Endothelial cell (in vitro differentiated cells): ENCODE measurements around the gene PHACTR1. TPM values are rescaled to one million over a fixed set of nuclear protein-coding genes. Genes with fewer than 3 reads are reported as not detected.

Experiments used
- DNase-seq: peaks from one replicate; pipeline ENCODE4 v3.0.0; 2021; ENCODE audit warnings: low spot score
- H3K27ac Mint-ChIP-seq: one replicate; pipeline ENCODE4 v1.8.0; 2021; ENCODE audit warnings: mixed read lengths, inconsistent platforms; ENCODE audit not compliant: unreplicated experiment
- H3K27me3 Mint-ChIP-seq: one replicate; pipeline ENCODE4 v1.8.0; 2021; ENCODE audit warnings: mild to moderate bottlenecking, moderate library complexity, mixed read lengths, inconsistent platforms; ENCODE audit not compliant: unreplicated experiment
- H3K36me3 Mint-ChIP-seq: one replicate; pipeline ENCODE4 v1.8.0; 2021; ENCODE audit warnings: mild to moderate bottlenecking, low read depth, mixed read lengths, inconsistent platforms; ENCODE audit not compliant: unreplicated experiment
- H3K4me1 Mint-ChIP-seq: one replicate; pipeline ENCODE4 v1.8.0; 2021; ENCODE audit warnings: mild to moderate bottlenecking, mixed read lengths, inconsistent platforms; ENCODE audit not compliant: unreplicated experiment
- H3K4me3 Mint-ChIP-seq: one replicate; pipeline ENCODE4 v1.8.0; 2021; ENCODE audit warnings: mild to moderate bottlenecking, mixed read lengths, inconsistent platforms; ENCODE audit not compliant: unreplicated experiment
- H3K9me3 Mint-ChIP-seq: one replicate; pipeline ENCODE4 v1.8.0; 2021; ENCODE audit warnings: mixed read lengths, inconsistent platforms; ENCODE audit not compliant: unreplicated experiment
- total RNA-seq: library from RNA; stranded (reverse); fragmentation: NEBNext Ultra II Directional; extraction: Animal tissue kit (Norgen Biotek cat#: 25700); gene quantifications from one replicate; pipeline ENCODE4 v1.2.1, GENCODE V29; 2021; ENCODE audit not compliant: unreplicated experiment
- TF ChIP-seq, protein P1 (sequence below): fragments of 200-600 bp; sonication (generic); IDR thresholded peaks from one replicate; pipeline ENCODE4 v1.5.0; 2021; ENCODE audit warnings: antibody characterized with exemption; ENCODE audit not compliant: unreplicated experiment

PHACTR1 gene
- total RNA-seq, 1 donor from 2014 or later = 39.9 TPM

DNA sequence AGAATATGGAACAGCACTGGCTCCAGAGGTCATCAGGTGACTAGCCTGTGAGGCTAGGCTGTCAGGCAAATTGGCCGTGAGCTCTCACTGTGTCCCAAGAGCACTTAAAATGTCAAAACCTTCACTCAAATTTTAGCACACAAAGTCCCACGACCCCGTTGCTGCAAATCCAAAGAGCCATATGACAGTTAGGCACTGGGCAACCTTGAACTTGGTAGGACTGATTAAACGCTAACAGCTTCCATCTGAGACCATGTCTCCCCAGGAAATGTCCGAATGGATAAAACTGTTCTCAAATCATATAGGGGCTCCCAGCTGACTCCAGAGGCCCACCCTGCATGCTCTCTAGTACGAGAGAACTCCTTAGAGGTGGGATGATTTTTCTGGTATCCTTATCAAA lies 196.6 kb downstream of the PHACTR1 start:
- peaks cover 8% of the 10 kb centered on the region for H3K4me1 Mint-ChIP-seq
- no peaks in the 10 kb centered on the region for H3K9me3 Mint-ChIP-seq
- TF ChIP-seq, protein P1, sequence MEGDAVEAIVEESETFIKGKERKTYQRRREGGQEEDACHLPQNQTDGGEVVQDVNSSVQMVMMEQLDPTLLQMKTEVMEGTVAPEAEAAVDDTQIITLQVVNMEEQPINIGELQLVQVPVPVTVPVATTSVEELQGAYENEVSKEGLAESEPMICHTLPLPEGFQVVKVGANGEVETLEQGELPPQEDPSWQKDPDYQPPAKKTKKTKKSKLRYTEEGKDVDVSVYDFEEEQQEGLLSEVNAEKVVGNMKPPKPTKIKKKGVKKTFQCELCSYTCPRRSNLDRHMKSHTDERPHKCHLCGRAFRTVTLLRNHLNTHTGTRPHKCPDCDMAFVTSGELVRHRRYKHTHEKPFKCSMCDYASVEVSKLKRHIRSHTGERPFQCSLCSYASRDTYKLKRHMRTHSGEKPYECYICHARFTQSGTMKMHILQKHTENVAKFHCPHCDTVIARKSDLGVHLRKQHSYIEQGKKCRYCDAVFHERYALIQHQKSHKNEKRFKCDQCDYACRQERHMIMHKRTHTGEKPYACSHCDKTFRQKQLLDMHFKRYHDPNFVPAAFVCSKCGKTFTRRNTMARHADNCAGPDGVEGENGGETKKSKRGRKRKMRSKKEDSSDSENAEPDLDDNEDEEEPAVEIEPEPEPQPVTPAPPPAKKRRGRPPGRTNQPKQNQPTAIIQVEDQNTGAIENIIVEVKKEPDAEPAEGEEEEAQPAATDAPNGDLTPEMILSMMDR = no peak
- no peaks in the 10 kb centered on the region for H3K36me3 Mint-ChIP-seq
- no peak for DNase-seq
- no peak overlapping the region for H3K27ac Mint-ChIP-seq
- no peak overlapping the region for H3K4me3 Mint-ChIP-seq
- peaks cover 5% of the 10 kb centered on the region for H3K27me3 Mint-ChIP-seq

DNA sequence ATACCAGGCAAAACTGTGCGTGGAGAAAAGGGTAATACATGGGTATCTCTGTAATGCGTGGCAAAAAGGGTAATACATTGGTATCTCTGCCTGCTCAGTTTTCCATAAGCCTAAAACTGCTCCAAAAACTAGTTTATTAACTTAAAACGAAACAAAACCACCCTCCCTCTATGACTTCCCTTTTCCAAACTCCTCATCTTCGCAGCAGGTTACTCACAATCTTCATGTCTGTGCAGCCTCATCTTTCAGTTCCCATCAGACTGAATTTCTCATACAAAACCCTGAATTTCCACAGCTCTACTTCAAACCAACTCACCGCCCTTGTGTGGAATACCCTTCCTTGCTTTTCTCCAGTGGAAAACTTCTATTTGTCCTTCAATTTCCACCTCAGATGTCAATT lies 199.4 kb downstream of the PHACTR1 start:
- Mint-ChIP-seq H3K36me3 (no peaks in the 10 kb centered on the region), H3K4me1 (peaks cover 3% of the 10 kb centered on the region), H3K9me3 (no peaks in the 10 kb centered on the region), H3K27ac (no peak overlapping the region), H3K27me3 (peaks cover 3% of the 10 kb centered on the region), H3K4me3 (no peak overlapping the region)
- TF ChIP-seq, protein P1 = no peak
- no peak for DNase-seq

DNA sequence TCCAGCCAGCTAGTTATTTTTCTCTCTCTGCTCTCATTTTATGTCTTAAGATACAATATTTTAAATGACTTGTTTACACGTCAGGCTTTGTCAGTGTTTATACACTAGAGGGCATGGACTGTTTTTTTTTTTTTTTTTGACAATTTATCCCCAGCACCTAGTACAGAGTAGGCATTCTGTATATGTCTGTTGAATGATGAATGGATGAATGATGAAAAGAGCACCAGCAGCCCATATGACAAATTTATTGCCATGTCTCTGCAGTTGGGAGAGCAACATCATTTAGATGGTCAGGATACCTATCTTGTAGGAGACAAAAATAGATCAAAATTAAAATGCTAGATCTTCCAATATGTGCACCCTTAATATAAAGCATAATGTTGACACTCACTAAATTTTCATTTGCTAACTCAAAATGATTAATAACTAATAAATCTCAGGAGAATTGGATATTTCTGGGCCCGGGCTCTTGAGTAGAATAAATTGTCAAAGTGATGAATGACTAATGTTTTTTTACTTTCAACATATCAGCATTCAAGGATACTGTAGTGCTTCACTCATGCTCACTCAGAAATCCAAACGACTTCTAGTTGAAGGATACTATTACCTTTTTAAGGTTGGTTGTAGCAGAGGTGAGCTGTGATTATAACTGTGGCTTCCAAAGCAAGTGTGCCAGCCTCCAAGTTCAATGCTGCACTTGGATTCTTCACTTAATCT lies 200.0 kb downstream of the PHACTR1 start:
- Mint-ChIP-seq H3K36me3 (no peaks in the 10 kb centered on the region), H3K27ac (no peak overlapping the region), H3K9me3 (no peaks in the 10 kb centered on the region), H3K4me1 (no peaks in the 10 kb centered on the region), H3K27me3 (peaks cover 3% of the 10 kb centered on the region), H3K4me3 (no peak overlapping the region)
- DNase-seq = no peak
- TF ChIP-seq, protein P1 = no peak

DNA sequence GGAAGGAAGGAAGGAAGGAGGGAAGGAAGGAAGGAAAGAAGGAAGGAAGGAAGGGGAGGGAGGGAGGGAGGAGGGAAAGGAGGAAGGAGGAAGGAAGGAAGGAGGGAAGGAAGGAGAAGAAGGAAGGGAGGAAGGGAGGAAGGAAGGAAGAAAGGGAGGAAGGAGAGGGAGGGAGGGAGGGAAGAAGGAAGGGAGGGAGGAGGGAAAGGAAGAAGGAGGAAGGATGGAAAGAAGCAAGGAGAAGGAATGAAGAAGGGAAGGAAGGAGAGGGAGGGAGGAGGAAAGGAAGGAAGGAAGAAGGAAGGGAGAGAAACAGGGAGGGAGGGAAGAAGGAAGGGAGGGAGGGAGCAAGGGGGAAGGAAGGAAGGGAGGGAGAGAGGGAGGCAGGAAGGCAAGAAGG lies 204.9 kb downstream of the PHACTR1 start:
- H3K27ac Mint-ChIP-seq = no peak overlapping the region
- no peak overlapping the region for H3K4me3 Mint-ChIP-seq
- DNase-seq = no peak
- no peaks in the 10 kb centered on the region for H3K27me3 Mint-ChIP-seq
- no peaks in the 10 kb centered on the region for H3K36me3 Mint-ChIP-seq
- no peaks in the 10 kb centered on the region for H3K9me3 Mint-ChIP-seq
- TF ChIP-seq, protein P1 = no peak
- no peaks in the 10 kb centered on the region for H3K4me1 Mint-ChIP-seq

DNA sequence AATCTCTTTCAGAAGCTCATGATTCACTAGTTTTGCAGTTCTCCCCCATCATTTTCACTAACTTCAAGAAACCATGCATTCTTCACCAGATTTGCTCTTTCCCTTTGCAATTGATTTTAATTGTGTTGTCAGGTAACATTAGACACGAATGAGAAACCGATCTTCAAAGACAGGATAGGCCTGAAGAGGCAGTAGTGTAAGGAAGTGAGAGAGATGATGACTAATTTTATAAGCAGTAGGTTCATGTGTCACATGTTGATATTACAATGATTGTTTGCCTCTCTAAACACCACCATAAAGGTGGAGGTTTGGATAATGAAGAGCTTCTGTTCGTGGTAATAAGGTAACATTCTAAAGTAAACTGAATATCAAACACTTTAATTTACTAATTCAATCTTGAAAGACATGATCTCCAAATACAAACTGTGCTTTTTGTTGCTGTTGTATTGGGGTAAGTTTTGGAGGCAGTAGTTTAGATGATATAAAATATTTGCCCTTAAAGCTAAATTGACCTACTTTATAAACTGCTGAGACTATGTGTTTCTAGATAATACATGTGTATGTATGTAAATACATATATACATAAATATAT lies 207.2 kb downstream of the PHACTR1 start:
- no peak overlapping the region for H3K4me3 Mint-ChIP-seq
- no peaks in the 10 kb centered on the region for H3K36me3 Mint-ChIP-seq
- TF ChIP-seq, protein P1 = no peak

More for the DNA sequence above, 207.2 kb downstream of the PHACTR1 start:
- Mint-ChIP-seq H3K27ac (no peak overlapping the region), H3K27me3 (no peaks in the 10 kb centered on the region), H3K9me3 (no peaks in the 10 kb centered on the region), H3K4me1 (no peaks in the 10 kb centered on the region)
- no peak for DNase-seq
